AG04450 (cell line): Measurements from ENCODE around the gene SPG11. TPM values are rescaled to one million over a fixed set of nuclear protein-coding genes. Genes with fewer than 3 reads are reported as not detected.
A peak's percentile ranks its signal among the peaks of the same experiment; 100 is the strongest.

Source experiments
- CTCF ChIA-PET: fragments of 300-600, 350-600 bp; formaldehyde crosslinking; extraction: SDS; loops from one replicate; lab custom pipeline; 2022; ENCODE audit warnings: antibody characterized with exemption, inconsistent platforms; lab: Charles Lee
- POLR2A ChIA-PET: fragments of 350-600 bp; formaldehyde crosslinking; extraction: SDS; loops from one replicate; lab custom pipeline; 2021; ENCODE audit warnings: antibody characterized with exemption, inconsistent platforms; lab: Yijun Ruan, JAX
- DNase-seq: peaks from one replicate; pipeline ENCODE4 v3.0.0-alpha.2; 2011; ENCODE audit warnings: low read depth, low spot score
- H3K27ac ChIP-seq: one replicate; pipeline ENCODE4 v1.5.1; 2012; ENCODE audit warnings: low read depth, low read length, control low read depth
- H3K27me3 ChIP-seq: one replicate; pipeline ENCODE4 v1.6.0; 2012; ENCODE audit warnings: low read length; ENCODE audit not compliant: control insufficient read depth, insufficient read depth
- H3K4me3 ChIP-seq: 2 replicates; pipeline ENCODE4 v1.5.1; 2011; ENCODE audit warnings: mild to moderate bottlenecking, low read depth, low read length, control low read depth
- H3K9me3 ChIP-seq: 2 replicates; pipeline ENCODE4 v1.5.1; 2012; ENCODE audit warnings: low read length; ENCODE audit not compliant: control insufficient read depth, insufficient read depth
- CTCF ChIP-seq: IDR thresholded peaks from 2 replicates; pipeline ENCODE4 v1.5.1; 2011; ENCODE audit warnings: low read depth, low read length, control low read depth, inconsistent platforms
- polyA plus RNA-seq: library from polyadenylated mRNA; depleted of rRNA; stranded (reverse); fragments of >200 nt; gene quantifications from 2 replicates; pipeline ENCODE4 v1.2.3, GENCODE V29; 2011

SPG11 gene
- polyA plus RNA-seq, 1 experiment = 39.6 TPM

- DNase-seq = peak; percentile 29
- CTCF ChIA-PET = interaction anchor here (1.0 to 1.2 kb wide), 2 partner anchors 20 to 22 kb away, joined by 3 to 10 read pairs; no protein-coding TSS in a partner anchor
- Histone ChIP-seq H3K9me3 (no peaks in the 10 kb centered on the region), H3K4me3 (no peak overlapping the region), H3K27me3 (no peaks in the 10 kb centered on the region), H3K27ac (peak overlapping the region; percentile 55)
- POLR2A ChIA-PET = no interaction called here
- TF ChIP-seq CTCF = no peak
These were observed 64.6 kb downstream of the SPG11 start for GRCh38 chr15:44598892-44599291.

- H3K9me3 ChIP-seq = no peaks in the 10 kb centered on the region
- H3K27me3 ChIP-seq = no peaks in the 10 kb centered on the region
- H3K4me3 ChIP-seq = no peak overlapping the region
- DNase-seq = no peak
- CTCF ChIA-PET = interaction anchor here (0.9 to 1.2 kb wide), 3 partner anchors 20 to 140 kb away, joined by 3 to 10 read pairs (median 9); no protein-coding TSS in a partner anchor
- TF ChIP-seq CTCF = no peak
- H3K27ac ChIP-seq = no peak overlapping the region
- POLR2A ChIA-PET = no interaction called here
These were observed 65.4 kb downstream of the SPG11 start for GRCh38 chr15:44598066-44598465.

GRCh38 chr15:44596511-44597010 is 66.9 kb downstream of the SPG11 start:
- no peaks in the 10 kb centered on the region for H3K9me3 ChIP-seq
- no peak overlapping the region for H3K4me3 ChIP-seq
- no peak overlapping the region for H3K27ac ChIP-seq
- POLR2A ChIA-PET = no interaction called here
- CTCF ChIA-PET = interaction anchor here (1.3 kb wide), 1 partner anchor 142 kb away, joined by 8 read pairs; no protein-coding TSS in a partner anchor
- DNase-seq = no peak
- H3K27me3 ChIP-seq = no peaks in the 10 kb centered on the region
- no peak for TF ChIP-seq CTCF

GRCh38 chr15:44595656-44596510 is 67.6 kb downstream of the SPG11 start:
- no peak for DNase-seq
- H3K27ac ChIP-seq = no peak overlapping the region
- no peak overlapping the region for H3K4me3 ChIP-seq
- TF ChIP-seq CTCF = no peak
- H3K9me3 ChIP-seq = no peaks in the 10 kb centered on the region
- POLR2A ChIA-PET = interaction anchor here (0.6 kb wide), 1 partner anchor 117 kb away, joined by 3 read pairs; no protein-coding TSS in a partner anchor
- CTCF ChIA-PET = interaction anchor here (1.3 to 5.0 kb wide), 2 partner anchors 17 to 142 kb away, joined by 8 to 41 read pairs; no protein-coding TSS in a partner anchor
- H3K27me3 ChIP-seq = no peaks in the 10 kb centered on the region

GRCh38 chr15:44595246-44595645 is 68.2 kb downstream of the SPG11 start:
- H3K9me3 ChIP-seq = no peaks in the 10 kb centered on the region
- DNase-seq = no peak
- no peak overlapping the region for H3K4me3 ChIP-seq
- H3K27ac ChIP-seq = no peak overlapping the region
- H3K27me3 ChIP-seq = no peaks in the 10 kb centered on the region
- TF ChIP-seq CTCF = no peak
- CTCF ChIA-PET = interaction anchor here (5.0 kb wide), 1 partner anchor 16 kb away, joined by 41 read pairs; no protein-coding TSS in a partner anchor
- POLR2A ChIA-PET = interaction anchor here (0.6 kb wide), 1 partner anchor 117 kb away, joined by 3 read pairs; no protein-coding TSS in a partner anchor
